Esophagus muscularis mucosa (tissue), 4 donors: ENCODE results near the gene ZC3H12C. TPM values are rescaled to one million over a fixed set of nuclear protein-coding genes. Genes with fewer than 3 reads are reported as not detected.
"Not testable (repeated sequence)": the region's sequence is repeated elsewhere in the genome, so short reads cannot be mapped to it uniquely, and the experiment has no call there.

ENCODE experiments used
- DNase-seq: peaks from one replicate; pipeline ENCODE4 v3.0.0-alpha.2; 2017; ENCODE audit errors: extremely low spot score
- H3K27ac ChIP-seq, 4 donors: fragments of 200-600 bp; sonication (generic); replicated peaks in 1 of 4; 1 replicate in 3 of 4; 2 replicates in 1 of 4; pipeline ENCODE4 v1.5.1; 2016 to 2019; ENCODE audit warnings: mild to moderate bottlenecking in 1 of 4
- H3K27me3 ChIP-seq, 4 donors: fragments of 200-600 bp; sonication (generic); one replicate each; pipeline versions ENCODE4 v1.5.1 to v1.6.0; 2016 to 2019
- H3K36me3 ChIP-seq, 4 donors: fragments of 200-600 bp; sonication (generic); one replicate each; pipeline ENCODE4 v1.5.1; 2016 to 2019
- H3K4me1 ChIP-seq, 4 donors: fragments of 200-600 bp; sonication (generic); one replicate each; pipeline ENCODE4 v1.5.1; 2016 to 2019
- H3K4me3 ChIP-seq, 4 donors: fragments of 200-600 bp; sonication (generic); 1 replicate in 2 of 4; 2 replicates in 2 of 4; pipeline ENCODE4 v1.5.1; 2016 to 2019; ENCODE audit warnings: mild to moderate bottlenecking in 4 of 4, moderate library complexity in 1 of 4
- H3K9me3 ChIP-seq, 4 donors: fragments of 200-600 bp; sonication (generic); 1 replicate in 3 of 4; 2 replicates in 1 of 4; pipeline ENCODE4 v1.5.1; 2016 to 2019
- CTCF ChIP-seq, 3 experiments: fragments of 200-600 bp in 2 of 3; fragments of 450-650 bp in 1 of 3; sonication (generic) in 2 of 3; IDR thresholded peaks; one replicate each; pipeline ENCODE4 v1.5.1; 2017 to 2019; ENCODE audit warnings: antibody characterized with exemption in 3 of 3, mild to moderate bottlenecking in 2 of 3, moderate library complexity in 1 of 3
- EP300 ChIP-seq: sonication (generic); formaldehyde crosslinking; IDR thresholded peaks from one replicate; pipeline ENCODE4 v1.6.1; 2017; ENCODE audit warnings: antibody characterized with exemption
- POLR2A ChIP-seq: fragments of 450-650 bp; IDR thresholded peaks from one replicate; pipeline ENCODE4 v1.6.1; 2017; ENCODE audit warnings: antibody characterized with exemption, moderate library complexity, mild to moderate bottlenecking, low read depth
- POLR2AphosphoS5 ChIP-seq, 2 donors: sonication (generic); formaldehyde crosslinking; IDR thresholded peaks; one replicate each; pipeline ENCODE4 v1.6.1; 2017; ENCODE audit warnings: antibody characterized with exemption in 2 of 2
- WGBS: methylation state at CpG from one replicate; pipeline ENCODE4 v1.1.5; 2018; 5-methylcytosine and 5-hydroxymethylcytosine counted together
- intact Hi-C: fragments of 100-400 bp; cut with DNase I; formaldehyde crosslinking; loops from one replicate; pipeline ENCODE4 v1.15.1; 2023
- total RNA-seq, 4 donors: library from RNA; depleted of rRNA; stranded (reverse); fragments of >200 nt; gene quantifications; one replicate each; pipeline versions ENCODE4 v1.1.0 to v1.2.1, GENCODE V29; 2016

ZC3H12C gene
- total RNA-seq, 4 donors from 2014 or later, result 21.9 to 33.6 (median 24.4) TPM

- Histone ChIP-seq H3K4me3 (no peak overlapping the region), H3K4me1 (no peaks in the 10 kb centered on the region), H3K27me3 (no peaks in the 10 kb centered on the region), H3K9me3 (no peaks in the 10 kb centered on the region), H3K36me3 (no peaks in the 10 kb centered on the region), H3K27ac (no peak overlapping the region)
- intact Hi-C loops, result no loop called here
- no peak for DNase-seq
- 95% methylated on average over 5 of the region's 5 CpGs for WGBS
- TF ChIP-seq POLR2AphosphoS5 (IDR thresholded peaks at IDR 0.05) (no peak), POLR2A (no peak), CTCF (IDR thresholded peaks at IDR 0.05) (no peak), EP300 (no peak)
These were observed 93.3 kb downstream of the ZC3H12C start for GRCh38 chr11:110186456-110186855.

GRCh38 chr11:110186867-110187266, 93.7 kb downstream of the ZC3H12C start:
- Histone ChIP-seq H3K4me1 (no peaks in the 10 kb centered on the region), H3K27me3 (no peaks in the 10 kb centered on the region), H3K36me3 (no peaks in the 10 kb centered on the region), H3K4me3 (no peak overlapping the region), H3K27ac (no peak overlapping the region), H3K9me3 (no peaks in the 10 kb centered on the region)
- no peak for DNase-seq
- 92% methylated on average over 4 of the region's 4 CpGs for WGBS
- TF ChIP-seq EP300, result no peak
- intact Hi-C loops, result no loop called here

- WGBS, result 96% methylated on average over 3 of the region's 6 CpGs
- TF ChIP-seq POLR2AphosphoS5 (IDR thresholded peaks at IDR 0.05) (no peak), EP300 (no peak), POLR2A (no peak), CTCF (IDR thresholded peaks at IDR 0.05) (no peak)
- no peak overlapping the region for H3K4me3 ChIP-seq
- H3K27me3 ChIP-seq, result no peaks in the 10 kb centered on the region
- H3K36me3 ChIP-seq, result no peaks in the 10 kb centered on the region
- no peak overlapping the region for H3K27ac ChIP-seq
- H3K4me1 ChIP-seq, result no peaks in the 10 kb centered on the region
- H3K9me3 ChIP-seq, result no peaks in the 10 kb centered on the region
- no peak for DNase-seq
- intact Hi-C loops, result no loop called here
These were observed 94.5 kb downstream of the ZC3H12C start for GRCh38 chr11:110187731-110188130.

GRCh38 chr11:110190885-110191284, 97.7 kb downstream of the ZC3H12C start:
- WGBS, result 96% methylated on average over 1 of the region's 1 CpG

GRCh38 chr11:110192604-110193282, 99.6 kb downstream of the ZC3H12C start:
- H3K9me3 ChIP-seq, intact Hi-C loops: not testable (repeated sequence)

More at GRCh38 chr11:110190885-110191284, 97.7 kb downstream of the ZC3H12C start:
- Histone ChIP-seq H3K27me3 (no peaks in the 10 kb centered on the region), H3K4me1 (no peaks in the 10 kb centered on the region), H3K36me3 (no peaks in the 10 kb centered on the region), H3K4me3 (no peak overlapping the region), H3K27ac (no peak overlapping the region), H3K9me3 (no peaks in the 10 kb centered on the region)
- TF ChIP-seq POLR2AphosphoS5 (IDR thresholded peaks at IDR 0.05) (no peak), POLR2A (no peak), EP300 (no peak), CTCF (IDR thresholded peaks at IDR 0.05) (no peak)
- DNase-seq, result no peak
- intact Hi-C loops, result no loop called here

GRCh38 chr11:110194211-110194766, 101.1 kb downstream of the ZC3H12C start:
- H3K4me1 ChIP-seq, H3K9me3 ChIP-seq, H3K27ac ChIP-seq, H3K4me3 ChIP-seq, DNase-seq, H3K36me3 ChIP-seq, H3K27me3 ChIP-seq, intact Hi-C loops: not testable (repeated sequence)
- 88% methylated on average over 10 of the region's 10 CpGs for WGBS

More at GRCh38 chr11:110192604-110193282, 99.6 kb downstream of the ZC3H12C start:
- not testable (repeated sequence) for H3K36me3 ChIP-seq, H3K4me3 ChIP-seq, DNase-seq, H3K27ac ChIP-seq, H3K27me3 ChIP-seq, H3K4me1 ChIP-seq
- 94% methylated on average over 4 of the region's 4 CpGs for WGBS
